ENCODE data around the gene FOXO3B. TPM values are rescaled to one million over a fixed set of nuclear protein-coding genes. Genes with fewer than 3 reads are reported as not detected.
"Not testable (repeated sequence)": the region's sequence is repeated elsewhere in the genome, so short reads cannot be mapped to it uniquely, and the experiment has no call there.

The FOXO3B gene
- total RNA-seq = 0.64 and 2.1 TPM in 2 replicates

- peak; percentile 79 for DNase-seq (ENCODE audit: low read depth)
- H3K36me3 ChIP-seq (ENCODE audit: control insufficient read depth, insufficient read depth, low read length); H3K27me3 ChIP-seq (ENCODE audit: control insufficient read depth, insufficient read depth, low read length): not testable (repeated sequence)
- peak within 1 kb of the TSS; percentile 40 for H3K4me3 ChIP-seq (ENCODE audit: low read depth, low read length)
- FAIRE-seq = peak; percentile 95
These were observed at the start of gene FOXO3B for GRCh38 chr17:18681767-18682571. Gene FOXO3B (minus strand): TSS chr17:18682314. CDS start chr17:18681651, 663 bp downstream.

DNA sequence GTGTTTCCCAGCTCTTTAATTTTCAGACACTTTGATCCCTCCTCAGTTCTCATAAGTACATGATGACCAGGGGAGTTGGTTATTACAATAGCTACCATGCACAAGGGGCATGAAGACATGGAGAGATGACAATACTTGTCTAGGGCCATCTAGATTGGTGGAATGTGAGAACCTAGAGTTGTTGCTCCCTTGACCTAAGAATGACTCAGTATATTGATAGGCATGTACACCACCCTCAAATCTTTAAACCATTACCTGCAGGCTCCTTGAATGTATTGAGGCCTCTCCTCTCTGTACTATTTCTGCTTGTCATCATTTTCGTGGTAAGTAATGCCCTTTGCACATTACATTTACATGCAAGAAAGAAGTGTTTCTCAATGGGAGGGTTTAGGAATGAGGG is 41.4 kb upstream of the FOXO3B start:
- not testable (repeated sequence) for H3K27me3 ChIP-seq (ENCODE audit: control insufficient read depth, insufficient read depth, low read length); H3K4me3 ChIP-seq (ENCODE audit: low read depth, low read length); H3K36me3 ChIP-seq (ENCODE audit: control insufficient read depth, insufficient read depth, low read length); FAIRE-seq
- DNase-seq (ENCODE audit: low read depth) = peak; percentile 15

DNA sequence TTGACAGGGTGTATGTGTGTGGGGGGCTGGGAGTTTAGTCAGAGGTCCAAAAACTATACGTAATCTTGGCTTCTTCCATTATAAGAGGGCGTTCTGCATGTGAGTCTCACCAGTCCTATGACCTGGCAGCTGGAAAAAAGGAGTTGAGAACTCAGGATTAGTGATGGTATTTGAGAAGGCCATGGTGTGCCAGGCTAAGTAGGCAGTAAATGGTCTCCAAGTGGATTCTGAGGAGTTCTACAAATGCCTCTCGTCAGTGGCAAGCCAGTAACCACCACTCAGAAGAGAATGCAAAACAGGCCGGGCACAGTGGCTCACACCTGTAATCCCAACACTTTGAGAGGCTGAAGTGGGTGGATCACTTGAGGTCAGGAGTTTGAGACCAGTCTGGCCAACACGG is 40.5 kb upstream of the FOXO3B start:
- H3K36me3 ChIP-seq (ENCODE audit: control insufficient read depth, insufficient read depth, low read length); H3K4me3 ChIP-seq (ENCODE audit: low read depth, low read length); DNase-seq (ENCODE audit: low read depth); FAIRE-seq; H3K27me3 ChIP-seq (ENCODE audit: control insufficient read depth, insufficient read depth, low read length): not testable (repeated sequence)

GRCh38 chr17:18721775-18722547 is 39.8 kb upstream of the FOXO3B start:
- H3K4me3 ChIP-seq (ENCODE audit: low read depth, low read length); H3K27me3 ChIP-seq (ENCODE audit: control insufficient read depth, insufficient read depth, low read length); H3K36me3 ChIP-seq (ENCODE audit: control insufficient read depth, insufficient read depth, low read length); DNase-seq (ENCODE audit: low read depth): not testable (repeated sequence)
- FAIRE-seq = peak; percentile 97

GRCh38 chr17:18719428-18720110 is 37.5 kb upstream of the FOXO3B start:
- FAIRE-seq = peak; percentile 47
- not testable (repeated sequence) for H3K4me3 ChIP-seq (ENCODE audit: low read depth, low read length); DNase-seq (ENCODE audit: low read depth)

GRCh38 chr17:18718643-18719427 is 36.7 kb upstream of the FOXO3B start:
- FAIRE-seq = peak; percentile 88
- not testable (repeated sequence) for H3K27me3 ChIP-seq (ENCODE audit: control insufficient read depth, insufficient read depth, low read length); H3K4me3 ChIP-seq (ENCODE audit: low read depth, low read length); H3K36me3 ChIP-seq (ENCODE audit: control insufficient read depth, insufficient read depth, low read length)
- peak; percentile 89 for DNase-seq (ENCODE audit: low read depth)

More at GRCh38 chr17:18719428-18720110, 37.5 kb upstream of the FOXO3B start:
- not testable (repeated sequence) for H3K27me3 ChIP-seq (ENCODE audit: control insufficient read depth, insufficient read depth, low read length); H3K36me3 ChIP-seq (ENCODE audit: control insufficient read depth, insufficient read depth, low read length)

- H3K27me3 ChIP-seq (ENCODE audit: control insufficient read depth, insufficient read depth, low read length); H3K36me3 ChIP-seq (ENCODE audit: control insufficient read depth, insufficient read depth, low read length); H3K4me3 ChIP-seq (ENCODE audit: low read depth, low read length): not testable (repeated sequence)
- FAIRE-seq = peak; percentile 36
- DNase-seq (ENCODE audit: low read depth) = peak; percentile 37
- peak; percentile 34 for TF ChIP-seq CTCF (IDR thresholded peaks at IDR 0.05; ENCODE audit: insufficient read depth, low read length, severe bottlenecking)
These were observed 30.4 kb upstream of the FOXO3B start for GRCh38 chr17:18712354-18712999.

GRCh38 chr17:18708215-18708614 is 26.1 kb upstream of the FOXO3B start:
- not testable (repeated sequence) for FAIRE-seq; H3K27me3 ChIP-seq (ENCODE audit: control insufficient read depth, insufficient read depth, low read length); H3K4me3 ChIP-seq (ENCODE audit: low read depth, low read length); H3K36me3 ChIP-seq (ENCODE audit: control insufficient read depth, insufficient read depth, low read length)
- peak; percentile 6 for DNase-seq (ENCODE audit: low read depth)

GRCh38 chr17:18705955-18706354 is 23.8 kb upstream of the FOXO3B start:
- FAIRE-seq; DNase-seq (ENCODE audit: low read depth); H3K27me3 ChIP-seq (ENCODE audit: control insufficient read depth, insufficient read depth, low read length); H3K36me3 ChIP-seq (ENCODE audit: control insufficient read depth, insufficient read depth, low read length); H3K4me3 ChIP-seq (ENCODE audit: low read depth, low read length): not testable (repeated sequence)

- H3K4me3 ChIP-seq (ENCODE audit: low read depth, low read length) = peak overlapping the region; percentile 48
- not testable (repeated sequence) for DNase-seq (ENCODE audit: low read depth); H3K36me3 ChIP-seq (ENCODE audit: control insufficient read depth, insufficient read depth, low read length); FAIRE-seq; H3K27me3 ChIP-seq (ENCODE audit: control insufficient read depth, insufficient read depth, low read length)
These were observed 16.5 kb upstream of the FOXO3B start for GRCh38 chr17:18698473-18699103.

DNA sequence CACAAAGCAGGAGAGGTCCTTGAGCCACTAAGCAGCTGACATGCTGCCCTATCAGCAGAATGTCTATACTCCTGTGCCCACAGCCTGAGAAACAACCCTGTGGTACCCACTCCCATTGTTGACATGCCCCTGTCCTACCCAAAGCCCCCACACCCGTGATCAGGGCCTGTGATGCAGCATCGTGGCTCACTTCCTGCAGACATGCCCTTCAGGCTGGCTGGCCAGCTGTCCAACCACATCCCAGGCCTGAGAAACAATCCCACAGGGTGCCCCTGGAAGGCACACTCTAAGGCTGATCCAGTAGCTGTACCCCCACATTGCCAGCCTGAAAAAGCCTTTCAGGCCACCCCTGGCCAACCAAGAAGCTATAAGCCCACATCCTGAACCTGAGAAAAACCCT is 13.0 kb upstream of the FOXO3B start:
- FAIRE-seq; H3K4me3 ChIP-seq (ENCODE audit: low read depth, low read length): not testable (repeated sequence)

DNA sequence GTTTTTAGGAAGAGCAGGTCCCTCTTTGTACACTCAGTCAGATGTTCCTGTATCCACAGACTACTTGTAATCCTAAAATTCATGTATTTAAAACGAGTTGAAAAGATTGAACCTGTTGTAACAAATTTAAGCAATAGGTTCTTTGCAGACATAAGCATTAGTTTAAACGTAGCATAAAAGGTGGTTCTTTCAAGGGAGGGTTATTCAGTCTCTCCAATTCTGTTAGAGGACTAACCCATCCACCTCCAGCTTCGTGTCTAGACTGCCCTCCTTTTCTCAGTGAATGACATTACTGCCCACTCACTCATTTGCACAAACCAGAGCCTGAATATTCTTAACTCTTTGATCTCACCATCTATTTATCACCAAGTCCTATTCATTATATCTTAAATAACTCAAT is 554 bp upstream of the FOXO3B start:
- not testable (repeated sequence) for DNase-seq (ENCODE audit: low read depth); FAIRE-seq; H3K36me3 ChIP-seq (ENCODE audit: control insufficient read depth, insufficient read depth, low read length); H3K27me3 ChIP-seq (ENCODE audit: control insufficient read depth, insufficient read depth, low read length)
- peak overlapping the region; percentile 40 for H3K4me3 ChIP-seq (ENCODE audit: low read depth, low read length)

More for the DNA sequence above, 13.0 kb upstream of the FOXO3B start:
- not testable (repeated sequence) for H3K27me3 ChIP-seq (ENCODE audit: control insufficient read depth, insufficient read depth, low read length); DNase-seq (ENCODE audit: low read depth); H3K36me3 ChIP-seq (ENCODE audit: control insufficient read depth, insufficient read depth, low read length)
